Bronchial epithelial cell (primary cell): ENCODE data around the gene SLC25A13. TPM values are rescaled to one million over a fixed set of nuclear protein-coding genes. Genes with fewer than 3 reads are reported as not detected.

Experiments used
- DNase-seq: peaks from one replicate; pipeline ENCODE4 v3.0.0-alpha.2; 2010; ENCODE audit warnings: low read depth
- FAIRE-seq: peaks from 2 replicates; lab custom pipeline; 2011; peaks lifted over from hg19 to GRCh38; lab: Jason Lieb, UNC
- H3K27me3 ChIP-seq: 2 replicates; pipeline ENCODE4 v1.5.1; 2011; ENCODE audit warnings: low read length; ENCODE audit not compliant: control insufficient read depth, insufficient read depth
- H3K36me3 ChIP-seq: 2 replicates; pipeline ENCODE4 v1.5.1; 2011; ENCODE audit warnings: low read length; ENCODE audit not compliant: control insufficient read depth, insufficient read depth
- H3K4me3 ChIP-seq: 2 replicates; pipeline ENCODE4 v1.5.1; 2011; ENCODE audit warnings: mild to moderate bottlenecking, low read depth, low read length, control low read depth
- CTCF ChIP-seq: IDR thresholded peaks from 2 replicates; pipeline ENCODE4 v1.5.1; 2011; ENCODE audit warnings: mild to moderate bottlenecking, moderate library complexity, low read length, control low read depth, inconsistent platforms; ENCODE audit not compliant: insufficient read depth, severe bottlenecking
- total RNA-seq: library from RNA; depleted of rRNA; stranded (reverse); fragments of >200 nt; gene quantifications from 2 replicates; pipeline ENCODE4 v1.2.1, GENCODE V29; 2014

The SLC25A13 gene
- total RNA-seq, 1 donor from 2014 or later = 16.6 TPM

GRCh38 chr7:96196676-96197075, 125.2 kb downstream of the SLC25A13 start:
- FAIRE-seq = no peak

GRCh38 chr7:96189129-96189820, 132.6 kb downstream of the SLC25A13 start:
- no peak overlapping the region for H3K4me3 ChIP-seq
- H3K36me3 ChIP-seq = peaks cover 3% of the 10 kb centered on the region
- H3K27me3 ChIP-seq = no peaks in the 10 kb centered on the region
- no peak for FAIRE-seq
- no peak for DNase-seq
- TF ChIP-seq CTCF = no peak

More at GRCh38 chr7:96196676-96197075, 125.2 kb downstream of the SLC25A13 start:
- Histone ChIP-seq H3K27me3 (no peaks in the 10 kb centered on the region), H3K4me3 (no peak overlapping the region), H3K36me3 (peaks cover 2% of the 10 kb centered on the region)
- no peak for TF ChIP-seq CTCF
- DNase-seq = no peak

- TF ChIP-seq CTCF = no peak
- Histone ChIP-seq H3K4me3 (no peak overlapping the region), H3K36me3 (peaks cover 3% of the 10 kb centered on the region)
These were observed 133.3 kb downstream of the SLC25A13 start for GRCh38 chr7:96188591-96188991.

DNA sequence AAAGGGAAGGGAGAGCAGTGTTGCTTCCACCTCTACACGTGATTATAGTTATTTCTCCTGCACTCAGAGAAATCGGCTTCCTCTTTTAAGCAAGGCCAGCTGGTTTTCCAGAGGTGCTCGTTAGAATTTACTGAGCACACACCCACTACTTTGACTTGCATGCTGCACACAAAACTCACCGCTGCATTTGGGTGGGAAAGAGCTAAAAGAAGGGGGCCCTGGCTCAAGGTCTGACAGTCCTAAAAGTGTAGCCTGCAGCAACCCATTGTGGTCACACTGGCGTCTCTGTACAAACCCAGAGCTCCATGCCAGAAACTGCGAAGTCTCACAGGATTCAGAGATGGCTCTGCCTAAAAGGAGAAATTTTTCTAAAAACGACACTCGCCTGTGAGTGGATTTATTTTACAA, 133.7 kb downstream of the SLC25A13 start:
- TF ChIP-seq CTCF = no peak
- Histone ChIP-seq H3K27me3 (no peaks in the 10 kb centered on the region), H3K36me3 (peaks cover 3% of the 10 kb centered on the region), H3K4me3 (no peak overlapping the region)
- FAIRE-seq (no peak), DNase-seq (no peak)

More at GRCh38 chr7:96188591-96188991, 133.3 kb downstream of the SLC25A13 start:
- no peaks in the 10 kb centered on the region for H3K27me3 ChIP-seq
- FAIRE-seq (no peak), DNase-seq (no peak)

DNA sequence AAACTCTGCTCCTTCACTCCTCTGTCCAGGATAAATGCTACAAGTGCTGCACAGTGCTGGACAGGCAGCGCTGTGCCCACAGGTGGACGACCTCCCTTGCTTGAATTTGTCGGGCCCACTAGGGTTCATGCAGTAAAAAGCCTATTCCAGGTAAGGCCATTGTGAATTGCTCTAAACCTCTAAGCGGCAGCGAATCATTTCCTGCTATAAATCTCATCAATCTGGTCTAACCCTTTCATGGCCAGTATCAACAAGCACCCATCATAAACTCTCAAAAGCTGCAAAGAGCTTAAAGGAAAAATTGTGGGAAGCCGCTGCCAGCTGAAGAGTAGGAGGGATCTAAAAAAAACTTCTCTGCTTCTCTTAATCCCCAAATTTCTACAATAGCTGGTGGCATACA, 134.2 kb downstream of the SLC25A13 start:
- TF ChIP-seq CTCF = no peak
- H3K4me3 ChIP-seq = no peak overlapping the region
- H3K36me3 ChIP-seq = peaks cover 3% of the 10 kb centered on the region
- H3K27me3 ChIP-seq = no peaks in the 10 kb centered on the region
- FAIRE-seq (no peak), DNase-seq (no peak)

DNA sequence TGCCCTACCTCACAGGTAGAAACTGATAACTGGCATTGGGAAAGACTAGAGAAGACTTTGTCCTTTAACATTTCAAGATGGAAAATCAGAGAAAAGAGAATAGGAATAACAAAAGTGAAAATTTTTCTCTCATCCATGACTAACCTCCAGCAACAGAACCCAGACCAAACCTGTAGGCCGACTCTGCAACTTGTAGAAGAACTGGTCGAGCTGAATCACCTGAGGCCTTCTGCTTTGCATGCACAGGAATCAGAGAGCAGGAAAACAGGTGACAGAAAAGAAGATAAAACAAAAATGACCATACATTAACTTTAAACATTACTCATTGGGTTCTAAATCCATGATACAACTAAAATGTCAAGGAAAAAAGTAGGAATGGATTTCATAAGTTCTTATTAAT, 137.1 kb downstream of the SLC25A13 start:
- Histone ChIP-seq H3K27me3 (no peaks in the 10 kb centered on the region), H3K36me3 (peaks cover 3% of the 10 kb centered on the region), H3K4me3 (no peak overlapping the region)
- FAIRE-seq (no peak), DNase-seq (peak; percentile 19)
- no peak for TF ChIP-seq CTCF
